GM23338 (cell line): Measurements from ENCODE around the gene SFXN5. TPM values are rescaled to one million over a fixed set of nuclear protein-coding genes. Genes with fewer than 3 reads are reported as not detected.

Experiments
- ATAC-seq: fragments of 200-7000 bp; cut with Tn5 transposase; 3 replicates; pipeline ENCODE4 v1.9.1; 2020
- DNase-seq: peaks from one replicate; pipeline ENCODE4 v3.0.0-alpha.2; 2015; ENCODE audit warnings: low spot score
- H2AFZ ChIP-seq: fragments of 200-600 bp; sonication (generic); 2 replicates; pipeline ENCODE4 v1.8.0; 2016; ENCODE audit warnings: antibody characterized with exemption, mild to moderate bottlenecking, moderate library complexity
- H3F3A ChIP-seq: fragments of 200-600 bp; sonication (generic); replicated peaks from 2 replicates; pipeline ENCODE4 v1.8.0; 2017; ENCODE audit warnings: antibody characterized with exemption, mixed run types, low read depth
- H3K27ac ChIP-seq: fragments of 200-600 bp; sonication (generic); 2 replicates; pipeline ENCODE4 v1.6.1; 2016; ENCODE audit warnings: low read depth
- H3K27me3 ChIP-seq: fragments of 200-600 bp; sonication (generic); 2 replicates; pipeline ENCODE4 v1.8.0; 2016; ENCODE audit warnings: mild to moderate bottlenecking, mixed run types, moderate library complexity; ENCODE audit not compliant: insufficient read depth
- H3K36me3 ChIP-seq: fragments of 200-600 bp; sonication (generic); 2 replicates; pipeline ENCODE4 v1.8.0; 2016; ENCODE audit warnings: mild to moderate bottlenecking; ENCODE audit not compliant: insufficient read depth
- H3K4me1 ChIP-seq: fragments of 200-600 bp; sonication (generic); 2 replicates; pipeline ENCODE4 v1.8.0; 2016; ENCODE audit warnings: mild to moderate bottlenecking, moderate library complexity; ENCODE audit not compliant: insufficient read depth
- H3K4me2 ChIP-seq: fragments of 200-600 bp; sonication (generic); 2 replicates; pipeline ENCODE4 v1.7.1; 2017; ENCODE audit warnings: mixed run types
- H3K4me3 ChIP-seq: fragments of 200-600 bp; sonication (generic); 2 replicates; pipeline ENCODE4 v1.6.1; 2016; ENCODE audit warnings: mixed run types
- H3K79me2 ChIP-seq: fragments of 200-600 bp; sonication (generic); replicated peaks from 2 replicates; pipeline ENCODE4 v1.8.0; 2017; ENCODE audit warnings: mild to moderate bottlenecking; ENCODE audit not compliant: insufficient read depth
- H3K9me2 ChIP-seq: fragments of 200-600 bp; sonication (generic); 2 replicates; pipeline ENCODE4 v1.8.0; 2017; ENCODE audit not compliant: insufficient read depth
- H4K20me1 ChIP-seq: fragments of 200-600 bp; sonication (generic); replicated peaks from 2 replicates; pipeline ENCODE4 v1.8.0; 2017; ENCODE audit warnings: mild to moderate bottlenecking; ENCODE audit not compliant: insufficient read depth
- H3K27ac Mint-ChIP-seq: 2 replicates; pipeline ENCODE4 v1.8.0; 2020; ENCODE audit warnings: inconsistent platforms, mild to moderate bottlenecking, moderate library complexity, mixed read lengths
- H3K27me3 Mint-ChIP-seq: 3 replicates; pipeline ENCODE4 v1.8.0; 2022; ENCODE audit warnings: low read depth, mild to moderate bottlenecking, moderate library complexity, mixed read lengths, inconsistent platforms; ENCODE audit not compliant: insufficient read depth, poor library complexity
- H3K36me3 Mint-ChIP-seq: 3 replicates; pipeline ENCODE4 v1.8.0; 2021; ENCODE audit warnings: low read depth, mild to moderate bottlenecking, inconsistent platforms, moderate library complexity, mixed read lengths
- H3K4me1 Mint-ChIP-seq: 3 replicates; pipeline ENCODE4 v1.8.0; 2020; ENCODE audit warnings: mild to moderate bottlenecking, inconsistent platforms, mixed read lengths
- H3K4me3 Mint-ChIP-seq: 3 replicates; pipeline ENCODE4 v1.8.0; 2021; ENCODE audit warnings: moderate library complexity, mild to moderate bottlenecking, inconsistent platforms, mixed read lengths
- H3K9me3 Mint-ChIP-seq: 3 replicates; pipeline ENCODE4 v1.8.0; 2020; ENCODE audit warnings: moderate library complexity, mild to moderate bottlenecking, inconsistent platforms, mixed read lengths
- CREB1 ChIP-seq: fragments of 250-450 bp; sonication (Bioruptor Pico); IDR thresholded peaks from 2 replicates; pipeline ENCODE4 v1.5.0; 2020; ENCODE audit warnings: low read depth, mild to moderate bottlenecking, moderate library complexity
- EZH2 ChIP-seq: fragments of 200-600 bp; sonication (generic); IDR thresholded peaks from one replicate; pipeline ENCODE4 v1.8.0; 2017; ENCODE audit warnings: antibody characterized with exemption, mild to moderate bottlenecking, low read depth; ENCODE audit not compliant: unreplicated experiment
- EZH2phosphoT487 ChIP-seq: fragments of 200-600 bp; sonication (generic); IDR thresholded peaks from one replicate; pipeline ENCODE4 v1.8.1; 2018; ENCODE audit warnings: antibody characterized with exemption; ENCODE audit not compliant: unreplicated experiment
- JUNB ChIP-seq: IDR thresholded peaks from one replicate; pipeline ENCODE4 v1.6.1; 2016; ENCODE audit warnings: antibody characterized with exemption; ENCODE audit not compliant: unreplicated experiment
- NANOG ChIP-seq: IDR thresholded peaks from 2 replicates; pipeline ENCODE4 v1.6.1; 2016; ENCODE audit warnings: antibody characterized with exemption, borderline replicate concordance
- POLR2AphosphoS5 ChIP-seq: IDR thresholded peaks from 2 replicates; pipeline ENCODE4 v1.6.1; 2016; ENCODE audit warnings: antibody characterized with exemption, low read depth
- STAT1 ChIP-seq: IDR thresholded peaks from one replicate; pipeline ENCODE4 v1.6.1; 2016; ENCODE audit warnings: antibody characterized with exemption; ENCODE audit not compliant: unreplicated experiment
- ZNF114 ChIP-seq: fragments of 250-450 bp; sonication (Bioruptor Pico); IDR thresholded peaks from 2 replicates; pipeline ENCODE4 v1.5.0; 2020; ENCODE audit warnings: mild to moderate bottlenecking, moderate library complexity
- ZNF331 ChIP-seq: fragments of 250-450 bp; sonication (Bioruptor Pico); IDR thresholded peaks from 2 replicates; pipeline ENCODE4 v1.5.0; 2020; ENCODE audit warnings: low read depth, mild to moderate bottlenecking, moderate library complexity
- polyA plus RNA-seq: library from polyadenylated mRNA; unstranded; fragments of >200 nt; fragmentation: Nextera tagmentation; extraction: Ambion mirVana; gene quantifications from 2 replicates; pipeline ENCODE4 v1.2.1, GENCODE V29; 2016
- total RNA-seq: library from RNA; depleted of rRNA; stranded (reverse); fragments of >200 nt; shearing (Covaris generic); gene quantifications from 2 replicates; pipeline ENCODE4 v1.2.3, GENCODE V29; 2014
- TF ChIP-seq, protein P1 (sequence below), 2 experiments: fragments of 200-600 bp in 1 of 2; sonication (generic) in 1 of 2; conservative IDR thresholded peaks; 2 replicates each; pipeline versions ENCODE4 v1.5.1 to v1.6.1; 2016 to 2017; ENCODE audit warnings: antibody characterized with exemption in 2 of 2, low read depth in 2 of 2, mild to moderate bottlenecking in 2 of 2, moderate library complexity in 1 of 2
- TF ChIP-seq, protein P2 (sequence below): fragments of 250-450 bp; sonication (Bioruptor Pico); IDR thresholded peaks from 2 replicates; pipeline ENCODE4 v1.5.0; 2020; ENCODE audit warnings: mild to moderate bottlenecking, moderate library complexity
- TF ChIP-seq, protein P3 (sequence below): IDR thresholded peaks from one replicate; pipeline ENCODE4 v1.6.1; 2018; ENCODE audit warnings: antibody characterized with exemption; ENCODE audit not compliant: unreplicated experiment
- TF ChIP-seq, protein P4 (sequence below): IDR thresholded peaks from 2 replicates; pipeline ENCODE4 v1.6.1; 2016; ENCODE audit warnings: antibody characterized with exemption

Gene SFXN5
- total and polyA plus RNA-seq, 2 experiments from 2014 or later = 23.6 to 25.8 TPM

DNA sequence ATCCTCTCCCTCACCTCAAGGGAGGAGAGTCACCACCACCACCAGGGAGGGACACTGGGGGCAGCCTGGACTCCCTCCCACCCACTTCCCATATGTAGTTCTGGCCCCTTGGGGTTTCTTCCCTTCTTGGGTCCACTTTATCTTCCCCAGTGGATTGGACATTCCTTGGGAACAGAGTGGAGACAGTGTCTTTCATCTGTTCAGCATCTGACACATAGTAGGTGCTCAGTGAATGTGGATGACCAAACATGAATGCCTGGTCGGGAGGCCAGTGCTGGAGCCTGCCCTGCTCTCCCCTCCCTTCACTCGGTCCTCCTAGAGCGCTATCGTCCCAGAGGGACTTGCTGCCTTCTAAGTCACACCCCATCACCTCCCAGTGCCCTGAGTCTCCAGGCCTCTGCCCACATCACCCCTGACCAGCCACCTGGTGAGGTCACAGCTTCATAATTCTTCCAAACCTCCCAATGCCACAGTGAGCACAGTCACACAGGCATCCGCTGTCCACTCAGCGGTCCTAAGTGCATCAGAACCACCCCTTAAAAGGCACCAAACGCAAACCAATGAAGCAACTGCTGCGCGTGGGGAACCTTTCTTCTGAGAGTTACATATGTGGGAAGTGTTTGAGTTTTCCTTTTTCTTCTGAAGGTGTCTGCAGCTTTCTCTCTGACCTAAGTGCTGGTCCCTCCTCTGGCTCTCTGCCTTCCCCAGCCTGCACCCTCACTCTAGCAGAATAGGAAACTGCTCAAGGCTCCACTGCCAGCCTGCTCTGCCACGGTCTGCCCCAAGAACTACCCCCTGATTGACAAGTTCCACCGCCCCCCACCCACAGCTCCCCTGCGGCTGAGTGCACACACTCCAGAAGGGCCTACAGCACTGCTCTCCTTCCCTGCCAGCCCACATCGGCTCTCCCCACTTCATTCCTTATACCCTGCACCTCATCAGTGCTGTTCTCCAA lies 7.2 kb upstream of the SFXN5 start:
- Histone ChIP-seq H3K27ac (no peak overlapping the region), H3K9me2 (no peaks in the 10 kb centered on the region), H3K36me3 (no peaks in the 10 kb centered on the region), H3K79me2 (no peaks in the 10 kb centered on the region), H4K20me1 (no peaks in the 10 kb centered on the region; the same call in 1 of the 2 replicates), H3K27me3 (no peaks in the 10 kb centered on the region), H3K4me2 (no peak overlapping the region), H3K4me1 (peaks cover 11% of the 10 kb centered on the region), H3K4me3 (no peak overlapping the region), H3F3A (no peaks in the 10 kb centered on the region), H2AFZ (no peak overlapping the region)
- Mint-ChIP-seq H3K9me3 (no peaks in the 10 kb centered on the region), H3K27ac (no peak overlapping the region), H3K27me3 (peaks cover 12% of the 10 kb centered on the region), H3K4me1 (peaks cover 8% of the 10 kb centered on the region), H3K36me3 (no peaks in the 10 kb centered on the region; the same call in 2 of the 3 replicates), H3K4me3 (no peak overlapping the region)
- DNase-seq (no peak), ATAC-seq (no peak)
- TF ChIP-seq CREB1 (CRISPR knock-in tag) (no peak), ZNF331 (CRISPR knock-in tag) (no peak), EZH2 (no peak), NANOG (no peak), STAT1 (no peak), JUNB (no peak), ZNF114 (CRISPR knock-in tag) (no peak), EZH2phosphoT487 (no peak), POLR2AphosphoS5 (no peak)
- TF ChIP-seq, protein P1, sequence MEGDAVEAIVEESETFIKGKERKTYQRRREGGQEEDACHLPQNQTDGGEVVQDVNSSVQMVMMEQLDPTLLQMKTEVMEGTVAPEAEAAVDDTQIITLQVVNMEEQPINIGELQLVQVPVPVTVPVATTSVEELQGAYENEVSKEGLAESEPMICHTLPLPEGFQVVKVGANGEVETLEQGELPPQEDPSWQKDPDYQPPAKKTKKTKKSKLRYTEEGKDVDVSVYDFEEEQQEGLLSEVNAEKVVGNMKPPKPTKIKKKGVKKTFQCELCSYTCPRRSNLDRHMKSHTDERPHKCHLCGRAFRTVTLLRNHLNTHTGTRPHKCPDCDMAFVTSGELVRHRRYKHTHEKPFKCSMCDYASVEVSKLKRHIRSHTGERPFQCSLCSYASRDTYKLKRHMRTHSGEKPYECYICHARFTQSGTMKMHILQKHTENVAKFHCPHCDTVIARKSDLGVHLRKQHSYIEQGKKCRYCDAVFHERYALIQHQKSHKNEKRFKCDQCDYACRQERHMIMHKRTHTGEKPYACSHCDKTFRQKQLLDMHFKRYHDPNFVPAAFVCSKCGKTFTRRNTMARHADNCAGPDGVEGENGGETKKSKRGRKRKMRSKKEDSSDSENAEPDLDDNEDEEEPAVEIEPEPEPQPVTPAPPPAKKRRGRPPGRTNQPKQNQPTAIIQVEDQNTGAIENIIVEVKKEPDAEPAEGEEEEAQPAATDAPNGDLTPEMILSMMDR (conservative IDR thresholded peaks at IDR 0.05; ENCODE audit: low read depth in 2 of 2) = no peak
- TF ChIP-seq, protein P2, sequence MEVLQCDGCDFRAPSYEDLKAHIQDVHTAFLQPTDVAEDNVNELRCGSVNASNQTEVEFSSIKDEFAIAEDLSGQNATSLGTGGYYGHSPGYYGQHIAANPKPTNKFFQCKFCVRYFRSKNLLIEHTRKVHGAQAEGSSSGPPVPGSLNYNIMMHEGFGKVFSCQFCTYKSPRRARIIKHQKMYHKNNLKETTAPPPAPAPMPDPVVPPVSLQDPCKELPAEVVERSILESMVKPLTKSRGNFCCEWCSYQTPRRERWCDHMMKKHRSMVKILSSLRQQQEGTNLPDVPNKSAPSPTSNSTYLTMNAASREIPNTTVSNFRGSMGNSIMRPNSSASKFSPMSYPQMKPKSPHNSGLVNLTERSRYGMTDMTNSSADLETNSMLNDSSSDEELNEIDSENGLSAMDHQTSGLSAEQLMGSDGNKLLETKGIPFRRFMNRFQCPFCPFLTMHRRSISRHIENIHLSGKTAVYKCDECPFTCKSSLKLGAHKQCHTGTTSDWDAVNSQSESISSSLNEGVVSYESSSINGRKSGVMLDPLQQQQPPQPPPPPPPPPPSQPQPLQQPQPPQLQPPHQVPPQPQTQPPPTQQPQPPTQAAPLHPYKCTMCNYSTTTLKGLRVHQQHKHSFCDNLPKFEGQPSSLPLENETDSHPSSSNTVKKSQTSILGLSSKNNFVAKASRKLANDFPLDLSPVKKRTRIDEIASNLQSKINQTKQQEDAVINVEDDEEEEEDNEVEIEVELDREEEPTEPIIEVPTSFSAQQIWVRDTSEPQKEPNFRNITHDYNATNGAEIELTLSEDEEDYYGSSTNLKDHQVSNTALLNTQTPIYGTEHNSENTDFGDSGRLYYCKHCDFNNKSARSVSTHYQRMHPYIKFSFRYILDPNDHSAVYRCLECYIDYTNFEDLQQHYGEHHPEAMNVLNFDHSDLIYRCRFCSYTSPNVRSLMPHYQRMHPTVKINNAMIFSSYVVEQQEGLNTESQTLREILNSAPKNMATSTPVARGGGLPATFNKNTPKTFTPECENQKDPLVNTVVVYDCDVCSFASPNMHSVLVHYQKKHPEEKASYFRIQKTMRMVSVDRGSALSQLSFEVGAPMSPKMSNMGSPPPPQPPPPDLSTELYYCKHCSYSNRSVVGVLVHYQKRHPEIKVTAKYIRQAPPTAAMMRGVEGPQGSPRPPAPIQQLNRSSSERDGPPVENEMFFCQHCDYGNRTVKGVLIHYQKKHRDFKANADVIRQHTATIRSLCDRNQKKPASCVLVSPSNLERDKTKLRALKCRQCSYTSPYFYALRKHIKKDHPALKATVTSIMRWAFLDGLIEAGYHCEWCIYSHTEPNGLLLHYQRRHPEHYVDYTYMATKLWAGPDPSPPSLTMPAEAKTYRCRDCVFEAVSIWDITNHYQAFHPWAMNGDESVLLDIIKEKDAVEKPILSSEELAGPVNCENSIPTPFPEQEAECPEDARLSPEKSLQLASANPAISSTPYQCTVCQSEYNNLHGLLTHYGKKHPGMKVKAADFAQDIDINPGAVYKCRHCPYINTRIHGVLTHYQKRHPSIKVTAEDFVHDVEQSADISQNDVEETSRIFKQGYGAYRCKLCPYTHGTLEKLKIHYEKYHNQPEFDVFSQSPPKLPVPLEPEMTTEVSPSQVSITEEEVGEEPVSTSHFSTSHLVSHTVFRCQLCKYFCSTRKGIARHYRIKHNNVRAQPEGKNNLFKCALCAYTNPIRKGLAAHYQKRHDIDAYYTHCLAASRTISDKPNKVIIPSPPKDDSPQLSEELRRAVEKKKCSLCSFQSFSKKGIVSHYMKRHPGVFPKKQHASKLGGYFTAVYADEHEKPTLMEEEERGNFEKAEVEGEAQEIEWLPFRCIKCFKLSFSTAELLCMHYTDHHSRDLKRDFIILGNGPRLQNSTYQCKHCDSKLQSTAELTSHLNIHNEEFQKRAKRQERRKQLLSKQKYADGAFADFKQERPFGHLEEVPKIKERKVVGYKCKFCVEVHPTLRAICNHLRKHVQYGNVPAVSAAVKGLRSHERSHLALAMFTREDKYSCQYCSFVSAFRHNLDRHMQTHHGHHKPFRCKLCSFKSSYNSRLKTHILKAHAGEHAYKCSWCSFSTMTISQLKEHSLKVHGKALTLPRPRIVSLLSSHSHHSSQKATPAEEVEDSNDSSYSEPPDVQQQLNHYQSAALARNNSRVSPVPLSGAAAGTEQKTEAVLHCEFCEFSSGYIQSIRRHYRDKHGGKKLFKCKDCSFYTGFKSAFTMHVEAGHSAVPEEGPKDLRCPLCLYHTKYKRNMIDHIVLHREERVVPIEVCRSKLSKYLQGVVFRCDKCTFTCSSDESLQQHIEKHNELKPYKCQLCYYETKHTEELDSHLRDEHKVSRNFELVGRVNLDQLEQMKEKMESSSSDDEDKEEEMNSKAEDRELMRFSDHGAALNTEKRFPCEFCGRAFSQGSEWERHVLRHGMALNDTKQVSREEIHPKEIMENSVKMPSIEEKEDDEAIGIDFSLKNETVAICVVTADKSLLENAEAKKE = no peak
- TF ChIP-seq, protein P3, sequence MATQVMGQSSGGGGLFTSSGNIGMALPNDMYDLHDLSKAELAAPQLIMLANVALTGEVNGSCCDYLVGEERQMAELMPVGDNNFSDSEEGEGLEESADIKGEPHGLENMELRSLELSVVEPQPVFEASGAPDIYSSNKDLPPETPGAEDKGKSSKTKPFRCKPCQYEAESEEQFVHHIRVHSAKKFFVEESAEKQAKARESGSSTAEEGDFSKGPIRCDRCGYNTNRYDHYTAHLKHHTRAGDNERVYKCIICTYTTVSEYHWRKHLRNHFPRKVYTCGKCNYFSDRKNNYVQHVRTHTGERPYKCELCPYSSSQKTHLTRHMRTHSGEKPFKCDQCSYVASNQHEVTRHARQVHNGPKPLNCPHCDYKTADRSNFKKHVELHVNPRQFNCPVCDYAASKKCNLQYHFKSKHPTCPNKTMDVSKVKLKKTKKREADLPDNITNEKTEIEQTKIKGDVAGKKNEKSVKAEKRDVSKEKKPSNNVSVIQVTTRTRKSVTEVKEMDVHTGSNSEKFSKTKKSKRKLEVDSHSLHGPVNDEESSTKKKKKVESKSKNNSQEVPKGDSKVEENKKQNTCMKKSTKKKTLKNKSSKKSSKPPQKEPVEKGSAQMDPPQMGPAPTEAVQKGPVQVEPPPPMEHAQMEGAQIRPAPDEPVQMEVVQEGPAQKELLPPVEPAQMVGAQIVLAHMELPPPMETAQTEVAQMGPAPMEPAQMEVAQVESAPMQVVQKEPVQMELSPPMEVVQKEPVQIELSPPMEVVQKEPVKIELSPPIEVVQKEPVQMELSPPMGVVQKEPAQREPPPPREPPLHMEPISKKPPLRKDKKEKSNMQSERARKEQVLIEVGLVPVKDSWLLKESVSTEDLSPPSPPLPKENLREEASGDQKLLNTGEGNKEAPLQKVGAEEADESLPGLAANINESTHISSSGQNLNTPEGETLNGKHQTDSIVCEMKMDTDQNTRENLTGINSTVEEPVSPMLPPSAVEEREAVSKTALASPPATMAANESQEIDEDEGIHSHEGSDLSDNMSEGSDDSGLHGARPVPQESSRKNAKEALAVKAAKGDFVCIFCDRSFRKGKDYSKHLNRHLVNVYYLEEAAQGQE = no peak
- TF ChIP-seq, protein P4, sequence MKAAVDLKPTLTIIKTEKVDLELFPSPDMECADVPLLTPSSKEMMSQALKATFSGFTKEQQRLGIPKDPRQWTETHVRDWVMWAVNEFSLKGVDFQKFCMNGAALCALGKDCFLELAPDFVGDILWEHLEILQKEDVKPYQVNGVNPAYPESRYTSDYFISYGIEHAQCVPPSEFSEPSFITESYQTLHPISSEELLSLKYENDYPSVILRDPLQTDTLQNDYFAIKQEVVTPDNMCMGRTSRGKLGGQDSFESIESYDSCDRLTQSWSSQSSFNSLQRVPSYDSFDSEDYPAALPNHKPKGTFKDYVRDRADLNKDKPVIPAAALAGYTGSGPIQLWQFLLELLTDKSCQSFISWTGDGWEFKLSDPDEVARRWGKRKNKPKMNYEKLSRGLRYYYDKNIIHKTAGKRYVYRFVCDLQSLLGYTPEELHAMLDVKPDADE = no peak
